Sigmoid colon (tissue), 4 donors: ENCODE results near the gene SIRT2.

Experiments
- EP300 ChIP-seq, 4 donors: sonication (generic); formaldehyde crosslinking; IDR thresholded peaks; one replicate each; pipeline ENCODE4 v1.6.1; 2017; ENCODE audit warnings: antibody characterized with exemption in 4 of 4
- POLR2A ChIP-seq, 2 donors: fragments of 450-650 bp; IDR thresholded peaks; one replicate each; pipeline ENCODE4 v1.6.1; 2016; ENCODE audit warnings: antibody characterized with exemption in 2 of 2, mild to moderate bottlenecking in 2 of 2, moderate library complexity in 2 of 2
- POLR2AphosphoS5 ChIP-seq, 4 donors: sonication (generic); formaldehyde crosslinking; IDR thresholded peaks; one replicate each; pipeline ENCODE4 v1.6.1; 2017; ENCODE audit warnings: antibody characterized with exemption in 4 of 4
- TF ChIP-seq, protein P1 (sequence below), 4 experiments: fragments of 450-650 bp in 3 of 4; fragments of 200-600 bp in 1 of 4; IDR thresholded peaks; one replicate each; pipeline ENCODE4 v1.5.1; 2016 to 2019; ENCODE audit warnings: antibody characterized with exemption in 4 of 4, mild to moderate bottlenecking in 3 of 4, moderate library complexity in 2 of 4

DNA sequence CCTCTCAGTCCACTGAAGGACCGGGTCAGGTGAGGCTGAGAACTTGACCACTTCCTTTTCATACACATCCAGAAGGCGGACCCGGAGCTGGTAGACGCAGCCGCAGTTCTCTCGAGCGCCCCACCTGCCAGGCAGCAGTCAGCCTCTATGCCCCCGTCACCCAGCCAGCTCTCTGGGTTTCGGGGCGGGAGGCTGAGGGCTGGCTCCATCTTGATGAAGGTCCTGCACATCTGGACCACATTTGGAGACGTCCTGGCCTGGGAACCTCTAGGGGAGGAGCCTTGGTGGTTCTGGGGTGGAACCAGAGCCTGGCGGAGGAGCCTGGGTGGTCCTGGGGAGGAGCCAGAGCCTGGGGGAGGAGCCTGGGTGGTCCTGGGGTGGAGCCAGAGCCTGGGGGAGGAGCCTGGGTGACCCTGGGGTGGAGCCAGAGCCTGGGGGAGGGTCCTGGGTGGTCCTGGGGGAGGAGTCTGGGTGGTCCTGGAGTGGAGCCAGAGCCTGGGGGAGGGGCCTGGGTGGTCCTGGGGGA, 45.6 kb upstream of the SIRT2 start:
- no peak for TF ChIP-seq POLR2A (IDR thresholded peaks at IDR 0.05)
- TF ChIP-seq, protein P1, sequence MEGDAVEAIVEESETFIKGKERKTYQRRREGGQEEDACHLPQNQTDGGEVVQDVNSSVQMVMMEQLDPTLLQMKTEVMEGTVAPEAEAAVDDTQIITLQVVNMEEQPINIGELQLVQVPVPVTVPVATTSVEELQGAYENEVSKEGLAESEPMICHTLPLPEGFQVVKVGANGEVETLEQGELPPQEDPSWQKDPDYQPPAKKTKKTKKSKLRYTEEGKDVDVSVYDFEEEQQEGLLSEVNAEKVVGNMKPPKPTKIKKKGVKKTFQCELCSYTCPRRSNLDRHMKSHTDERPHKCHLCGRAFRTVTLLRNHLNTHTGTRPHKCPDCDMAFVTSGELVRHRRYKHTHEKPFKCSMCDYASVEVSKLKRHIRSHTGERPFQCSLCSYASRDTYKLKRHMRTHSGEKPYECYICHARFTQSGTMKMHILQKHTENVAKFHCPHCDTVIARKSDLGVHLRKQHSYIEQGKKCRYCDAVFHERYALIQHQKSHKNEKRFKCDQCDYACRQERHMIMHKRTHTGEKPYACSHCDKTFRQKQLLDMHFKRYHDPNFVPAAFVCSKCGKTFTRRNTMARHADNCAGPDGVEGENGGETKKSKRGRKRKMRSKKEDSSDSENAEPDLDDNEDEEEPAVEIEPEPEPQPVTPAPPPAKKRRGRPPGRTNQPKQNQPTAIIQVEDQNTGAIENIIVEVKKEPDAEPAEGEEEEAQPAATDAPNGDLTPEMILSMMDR (IDR thresholded peaks at IDR 0.05), result no peak
- no peak for TF ChIP-seq POLR2AphosphoS5 (IDR thresholded peaks at IDR 0.05)
- no peak for TF ChIP-seq EP300 (IDR thresholded peaks at IDR 0.05)
